Adrenal gland (tissue), 5 donors: Measurements from ENCODE around the gene GPBAR1.

ENCODE experiments used
- CTCF ChIP-seq, 6 experiments: fragments of 450-650 bp in 4 of 6; fragments of 200-600 bp in 2 of 6; sonication (generic) in 1 of 6; IDR thresholded peaks; 1 replicate in 5 of 6; 2 replicates in 1 of 6; pipeline versions ENCODE4 v1.5.1 to v1.8.0; 2016 to 2021; ENCODE audit warnings: antibody characterized with exemption in 6 of 6, mild to moderate bottlenecking in 2 of 6, moderate library complexity in 1 of 6
- POLR2A ChIP-seq, 2 donors: fragments of 450-650 bp; IDR thresholded peaks; one replicate each; pipeline ENCODE4 v1.6.1; 2017; ENCODE audit warnings: antibody characterized with exemption in 2 of 2, mild to moderate bottlenecking in 2 of 2, moderate library complexity in 1 of 2
- donor health status: DM: no; HTN: no; CAD: no.

- TF ChIP-seq POLR2A (IDR thresholded peaks at IDR 0.05) (no peak), CTCF (IDR thresholded peaks at IDR 0.05) (no peak)
Observed at GRCh38 chr2:218244204-218244603, 16.6 kb upstream of the GPBAR1 start.
